Sigmoid colon (tissue), 3 donors: ENCODE results near the gene HOXB4.

ENCODE experiments used
- POLR2A ChIP-seq, 2 donors: fragments of 450-650 bp; IDR thresholded peaks; one replicate each; pipeline ENCODE4 v1.6.1; 2016; ENCODE audit warnings: antibody characterized with exemption in 2 of 2, mild to moderate bottlenecking in 2 of 2, moderate library complexity in 2 of 2
- TF ChIP-seq, protein P1 (sequence below), 4 experiments: fragments of 450-650 bp in 3 of 4; fragments of 200-600 bp in 1 of 4; IDR thresholded peaks; one replicate each; pipeline ENCODE4 v1.5.1; 2016 to 2019; ENCODE audit warnings: antibody characterized with exemption in 4 of 4, mild to moderate bottlenecking in 3 of 4, moderate library complexity in 2 of 4

DNA sequence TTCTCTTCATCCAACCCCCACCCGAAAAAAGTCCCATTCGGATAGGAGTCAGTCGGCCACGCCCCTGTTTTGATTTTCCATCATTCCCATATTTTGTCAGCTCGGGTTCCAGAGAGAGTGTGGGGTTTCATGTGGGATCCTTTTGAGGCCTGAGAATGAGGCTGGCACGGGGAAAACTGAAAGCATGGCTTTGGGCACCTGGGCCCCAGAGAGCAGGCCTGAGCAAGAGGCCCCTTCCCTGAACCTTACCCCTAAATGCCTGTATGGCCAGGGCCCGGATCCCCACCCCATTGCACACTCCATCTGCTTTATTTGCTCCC lies 4.6 kb upstream of the HOXB4 start:
- TF ChIP-seq, protein P1, sequence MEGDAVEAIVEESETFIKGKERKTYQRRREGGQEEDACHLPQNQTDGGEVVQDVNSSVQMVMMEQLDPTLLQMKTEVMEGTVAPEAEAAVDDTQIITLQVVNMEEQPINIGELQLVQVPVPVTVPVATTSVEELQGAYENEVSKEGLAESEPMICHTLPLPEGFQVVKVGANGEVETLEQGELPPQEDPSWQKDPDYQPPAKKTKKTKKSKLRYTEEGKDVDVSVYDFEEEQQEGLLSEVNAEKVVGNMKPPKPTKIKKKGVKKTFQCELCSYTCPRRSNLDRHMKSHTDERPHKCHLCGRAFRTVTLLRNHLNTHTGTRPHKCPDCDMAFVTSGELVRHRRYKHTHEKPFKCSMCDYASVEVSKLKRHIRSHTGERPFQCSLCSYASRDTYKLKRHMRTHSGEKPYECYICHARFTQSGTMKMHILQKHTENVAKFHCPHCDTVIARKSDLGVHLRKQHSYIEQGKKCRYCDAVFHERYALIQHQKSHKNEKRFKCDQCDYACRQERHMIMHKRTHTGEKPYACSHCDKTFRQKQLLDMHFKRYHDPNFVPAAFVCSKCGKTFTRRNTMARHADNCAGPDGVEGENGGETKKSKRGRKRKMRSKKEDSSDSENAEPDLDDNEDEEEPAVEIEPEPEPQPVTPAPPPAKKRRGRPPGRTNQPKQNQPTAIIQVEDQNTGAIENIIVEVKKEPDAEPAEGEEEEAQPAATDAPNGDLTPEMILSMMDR (IDR thresholded peaks at IDR 0.05) = no peak
- TF ChIP-seq POLR2A (IDR thresholded peaks at IDR 0.05) = no peak
